Measurements from ENCODE around the gene TSNAX. TPM values are rescaled to one million over a fixed set of nuclear protein-coding genes. Genes with fewer than 3 reads are reported as not detected.

The TSNAX gene
- polyA plus RNA-seq, 1 experiment = 21.4 TPM

GRCh38 chr1:231612393-231613089 is 84.1 kb downstream of the TSNAX start:
- H3K4me3 ChIP-seq (ENCODE audit: low read depth, low read length) = no peak overlapping the region
- H3K27me3 ChIP-seq (ENCODE audit: control insufficient read depth, insufficient read depth, low read length) = no peaks in the 10 kb centered on the region; the same call in 1 of the 2 replicates
- no peak for TF ChIP-seq CTCF (IDR thresholded peaks at IDR 0.05; ENCODE audit: insufficient read depth, low read depth, low read length)
- POLR2A ChIA-PET = no interaction called here
- CTCF ChIA-PET = interaction anchor here (0.8 to 1.3 kb wide), 3 partner anchors 11 to 255 kb away, joined by 3 read pairs; no protein-coding TSS in a partner anchor
- no peak for DNase-seq (ENCODE audit: low read depth)
- H3K36me3 ChIP-seq (ENCODE audit: control insufficient read depth, insufficient read depth, low read length) = no peaks in the 10 kb centered on the region

- CTCF ChIA-PET = interaction anchor here (0.8 kb wide), 1 partner anchor 22 kb away, joined by 3 read pairs; no protein-coding TSS in a partner anchor
Measured at GRCh38 chr1:231613419-231614349, 85.2 kb downstream of the TSNAX start.

More at GRCh38 chr1:231613419-231614349, 85.2 kb downstream of the TSNAX start:
- Histone ChIP-seq H3K36me3 (ENCODE audit: control insufficient read depth, insufficient read depth, low read length) (no peaks in the 10 kb centered on the region), H3K27me3 (ENCODE audit: control insufficient read depth, insufficient read depth, low read length) (no peaks in the 10 kb centered on the region; the same call in 1 of the 2 replicates), H3K4me3 (ENCODE audit: low read depth, low read length) (no peak overlapping the region)
- no peak for DNase-seq (ENCODE audit: low read depth)
- no peak for TF ChIP-seq CTCF (IDR thresholded peaks at IDR 0.05; ENCODE audit: insufficient read depth, low read depth, low read length)
- POLR2A ChIA-PET = no interaction called here

Other genes with a start within 250 kb of the TSNAX start
- 2.7 and 4.0 TPM in 2 replicates for gene EXOC8, start 190.8 kb upstream of the TSNAX start, polyA plus RNA-seq (2011; rRNA removed)
- 10.0 and 10.9 TPM in 2 replicates for gene SPRTN, start 190.4 kb upstream of the TSNAX start, polyA plus RNA-seq (2011; rRNA removed)
- gene EGLN1, start 106.4 kb upstream of the TSNAX start, polyA plus RNA-seq (2011; rRNA removed) = 17.5 and 44.3 TPM in 2 replicates
- gene DISC1, start 98.1 kb downstream of the TSNAX start, polyA plus RNA-seq (2011; rRNA removed) = 1.9 and 2.3 TPM in 2 replicates